Activated effector memory CD4-positive, alpha-beta T cell treated with Interleukin-2 at 50 U/mL for 16 hours (primary cell): ENCODE measurements around the gene GYG2.
"Not testable (repeated sequence)": the region's sequence is repeated elsewhere in the genome, so short reads cannot be mapped to it uniquely, and the experiment has no call there.

Experiments used
- DNase-seq: peaks from one replicate; pipeline ENCODE4 v3.0.0-alpha.2; 2020

Gene GYG2

DNA sequence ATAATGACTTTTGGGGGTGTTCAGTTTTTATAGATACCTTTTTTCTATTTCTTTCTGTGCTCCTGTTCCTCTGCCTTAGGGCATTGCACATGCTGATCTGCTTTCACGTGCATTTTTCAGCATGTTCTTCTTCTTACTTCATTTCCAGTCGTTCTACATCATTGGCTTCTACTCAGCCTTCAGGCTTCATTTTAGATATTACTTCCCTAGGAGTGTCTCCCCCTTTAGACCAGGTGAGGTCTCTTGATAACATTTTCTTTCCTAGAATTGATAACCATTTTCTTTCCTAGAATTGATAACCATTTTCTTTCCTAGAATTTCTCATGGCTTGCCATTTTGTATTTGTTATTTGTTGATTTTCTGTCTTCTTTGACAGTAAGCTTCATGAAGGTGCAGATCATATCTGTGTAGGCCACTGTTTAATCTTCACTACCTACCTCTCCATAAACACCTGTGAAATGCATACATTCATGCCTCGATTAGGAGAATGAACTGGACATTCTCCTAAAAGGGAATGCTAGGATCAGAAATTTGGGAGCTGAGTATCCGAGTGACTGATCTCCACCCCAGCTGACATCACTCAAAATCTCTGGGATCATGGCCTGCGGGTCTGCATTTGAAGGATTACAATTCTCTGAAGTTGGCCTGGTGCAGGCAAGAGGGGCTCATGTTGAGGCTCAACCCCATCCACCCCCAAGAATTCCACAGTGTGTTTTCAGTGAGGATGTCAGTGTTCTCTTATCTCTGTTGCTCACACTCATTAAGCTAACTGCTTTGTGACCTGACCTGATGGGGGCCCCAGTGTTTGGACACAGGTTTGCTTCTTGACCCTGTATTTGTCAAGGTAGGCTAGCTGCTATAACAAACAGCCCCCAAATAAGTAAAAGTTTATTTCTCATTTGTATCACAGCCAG is 45.7 kb downstream of the GYG2 start:
- DNase-seq, result no peak

DNA sequence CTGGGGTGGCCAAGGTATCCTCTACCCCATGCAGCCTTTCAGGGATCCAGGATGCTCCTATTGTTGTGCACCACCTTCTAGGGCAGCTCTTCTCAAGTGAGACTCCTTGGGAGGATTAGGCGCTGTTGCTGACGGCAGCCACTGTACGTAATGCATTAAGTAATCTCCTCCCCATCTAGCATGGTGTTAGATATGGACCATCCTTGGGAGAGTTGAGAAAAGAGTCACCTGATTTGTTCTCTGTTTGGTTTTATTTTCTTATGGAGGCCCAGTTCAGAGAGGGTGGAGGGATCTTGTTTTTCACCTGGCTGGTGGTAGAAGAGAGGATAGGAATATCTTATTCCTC is 46.4 kb downstream of the GYG2 start:
- DNase-seq, result no peak

DNA sequence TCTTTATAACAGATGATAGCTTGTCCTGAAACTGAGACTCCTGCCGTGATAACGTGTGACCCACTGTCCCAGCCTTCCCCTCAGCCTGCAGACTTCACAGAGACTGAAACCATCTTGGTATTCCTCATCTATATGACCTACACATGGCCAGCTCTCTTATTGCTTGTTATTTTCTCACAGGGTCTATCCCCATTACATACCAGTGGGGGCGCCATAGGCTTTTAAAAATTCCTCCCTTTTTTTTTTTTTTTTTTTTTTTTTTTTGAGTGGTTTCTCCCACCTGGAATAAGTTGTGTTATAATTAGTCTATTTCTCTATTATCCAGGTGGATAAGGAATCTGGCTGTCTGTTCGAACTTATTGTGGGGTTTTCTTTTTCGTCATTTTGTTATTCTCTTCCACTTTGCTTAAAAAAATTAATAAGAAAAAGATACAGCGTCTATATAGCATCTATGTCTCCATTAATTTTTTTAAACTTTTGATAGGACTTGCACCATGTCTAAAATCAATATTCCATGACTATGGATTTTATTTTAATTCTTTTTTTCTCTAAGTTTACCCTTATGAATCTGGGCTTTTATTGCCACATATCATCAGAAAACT is 47.2 kb downstream of the GYG2 start:
- no peak for DNase-seq

DNA sequence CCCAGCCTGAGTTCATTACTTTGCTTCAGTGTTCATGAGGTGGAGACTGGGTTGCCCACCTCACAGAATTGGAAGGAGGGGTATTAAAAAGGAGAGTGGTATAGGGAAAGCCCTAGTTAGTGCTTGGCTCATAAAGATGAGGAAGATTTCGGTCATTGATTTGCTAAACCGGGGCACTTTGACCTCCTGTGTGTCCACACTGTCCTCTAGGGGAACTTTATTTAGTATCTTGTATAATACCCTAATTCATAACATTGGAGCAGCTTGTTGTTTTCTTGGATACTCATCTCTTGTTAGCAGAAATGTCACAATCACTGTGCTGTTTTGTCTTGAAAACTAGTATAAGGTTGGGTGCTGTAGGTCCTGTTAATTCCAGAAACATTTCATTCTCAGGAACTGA is 49.8 kb downstream of the GYG2 start:
- DNase-seq, result no peak

DNA sequence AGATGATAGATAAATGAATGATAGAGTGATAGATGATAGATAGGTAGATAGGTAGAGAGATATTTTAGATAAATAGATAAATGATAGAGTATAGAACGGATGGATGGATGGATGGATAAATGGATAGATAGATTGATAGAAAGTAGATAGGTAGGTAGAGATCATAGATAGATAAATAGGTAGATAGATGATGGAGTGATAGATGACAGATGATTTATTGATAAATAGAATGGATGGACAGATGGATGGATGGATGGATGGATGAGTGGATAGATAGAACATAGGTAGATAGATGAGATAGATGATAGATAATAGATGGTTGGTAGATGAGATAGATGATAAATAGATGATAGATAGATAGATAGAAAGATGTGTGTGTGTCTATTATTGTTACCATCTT is 50.9 kb downstream of the GYG2 start:
- DNase-seq, result no peak

DNA sequence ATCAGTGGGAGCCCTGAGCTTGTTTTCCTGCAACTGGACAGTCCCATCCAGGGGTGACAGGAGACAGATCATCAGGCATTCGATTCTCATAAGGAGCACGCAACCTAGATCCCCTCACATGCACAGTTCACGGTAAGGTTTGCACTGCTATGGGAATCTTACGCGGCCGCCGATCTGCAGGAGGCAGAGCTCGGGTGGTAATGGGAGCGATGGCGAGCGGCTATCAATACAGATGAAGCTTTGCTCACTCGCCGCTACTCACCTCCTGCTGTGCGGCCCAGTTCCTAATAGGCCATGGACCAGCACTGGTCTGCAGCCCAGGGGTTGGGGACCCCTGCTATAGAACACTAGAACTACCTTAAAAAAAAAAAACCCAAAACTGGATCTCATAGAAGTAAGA is 55.0 kb downstream of the GYG2 start:
- DNase-seq, result no peak

DNA sequence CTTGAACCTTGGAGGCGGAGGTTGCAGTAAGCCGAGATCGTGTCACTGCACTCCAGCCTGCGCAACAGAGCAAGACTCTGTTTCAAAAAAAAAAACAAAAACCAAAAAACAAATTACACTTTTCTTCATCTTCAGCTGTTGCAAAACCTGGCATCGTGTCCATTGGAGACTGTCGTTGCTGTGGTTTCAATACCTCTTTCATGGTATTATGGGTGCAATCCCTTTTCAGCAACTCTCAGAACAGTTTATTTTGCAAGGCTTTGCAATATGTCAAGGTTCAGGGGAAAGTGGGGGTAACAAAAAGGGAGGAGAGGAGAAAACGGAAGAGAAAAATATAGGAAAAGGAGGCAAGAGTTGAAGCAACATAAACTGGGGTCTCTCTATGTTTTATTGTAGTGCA is 59.6 kb downstream of the GYG2 start:
- no peak for DNase-seq

DNA sequence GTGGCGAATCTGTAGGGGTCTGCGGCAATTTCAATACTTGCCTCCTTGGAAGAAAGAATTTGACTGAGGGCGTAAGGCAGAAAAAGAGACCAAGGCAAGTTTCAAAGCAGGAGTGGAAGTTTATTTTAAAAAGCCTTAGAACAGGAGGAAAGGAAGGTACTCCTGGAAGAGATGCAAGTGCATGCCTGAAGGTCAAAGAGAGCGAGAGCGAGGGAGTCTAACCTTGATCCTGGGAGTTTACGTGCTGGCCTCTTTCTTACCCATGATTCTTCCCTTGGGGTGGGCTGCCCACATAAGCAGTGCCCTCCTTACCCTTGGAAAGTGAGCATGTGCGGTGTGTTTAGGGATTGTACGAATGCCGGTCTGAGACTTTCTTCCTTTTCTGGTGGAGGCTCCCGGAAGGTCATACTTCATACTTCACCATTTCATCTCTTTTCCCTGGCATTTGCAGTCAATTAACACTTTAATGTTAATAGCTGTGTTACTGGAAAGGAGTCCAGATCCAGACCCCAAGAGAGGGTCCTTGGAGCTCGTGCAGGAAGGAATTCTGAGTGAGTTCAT is 60.4 kb downstream of the GYG2 start:
- no peak for DNase-seq

DNA sequence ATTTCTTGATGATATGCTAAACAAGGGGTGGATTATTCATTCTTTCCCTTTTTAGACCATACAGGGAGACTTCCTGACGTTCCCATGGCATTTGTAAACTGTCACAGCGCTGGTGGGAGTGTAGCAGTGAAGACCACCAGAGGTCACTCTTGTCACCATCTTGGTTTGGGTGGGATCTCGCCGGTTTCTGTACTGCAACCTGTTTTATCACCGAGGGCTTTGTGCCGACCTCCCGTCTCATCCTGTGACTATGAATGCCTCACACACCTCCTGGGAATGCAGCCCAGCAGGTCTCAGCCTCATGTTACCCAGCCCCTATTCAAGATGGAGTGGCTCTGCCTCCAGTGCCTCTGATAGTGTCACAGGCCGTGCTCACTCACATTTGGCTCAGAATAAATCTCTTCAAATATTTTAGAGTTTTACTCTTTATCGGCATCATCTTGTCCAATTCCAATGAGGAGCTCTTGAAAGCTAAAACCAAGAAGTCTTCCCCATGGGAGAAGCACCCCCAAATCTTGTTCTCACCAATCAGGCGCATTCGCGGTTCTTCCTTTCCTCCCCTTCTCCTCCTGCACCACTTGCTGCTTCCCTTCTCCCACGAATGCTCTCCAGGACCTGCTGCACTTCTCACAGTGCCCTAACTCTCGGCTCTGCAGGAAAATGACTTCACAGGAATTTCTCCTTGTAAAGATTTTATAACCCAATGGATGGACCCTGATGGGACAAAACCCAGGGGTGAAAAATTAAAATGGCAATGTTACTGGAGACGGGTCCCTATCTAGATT is 61.2 kb downstream of the GYG2 start:
- not testable (repeated sequence) for DNase-seq

DNA sequence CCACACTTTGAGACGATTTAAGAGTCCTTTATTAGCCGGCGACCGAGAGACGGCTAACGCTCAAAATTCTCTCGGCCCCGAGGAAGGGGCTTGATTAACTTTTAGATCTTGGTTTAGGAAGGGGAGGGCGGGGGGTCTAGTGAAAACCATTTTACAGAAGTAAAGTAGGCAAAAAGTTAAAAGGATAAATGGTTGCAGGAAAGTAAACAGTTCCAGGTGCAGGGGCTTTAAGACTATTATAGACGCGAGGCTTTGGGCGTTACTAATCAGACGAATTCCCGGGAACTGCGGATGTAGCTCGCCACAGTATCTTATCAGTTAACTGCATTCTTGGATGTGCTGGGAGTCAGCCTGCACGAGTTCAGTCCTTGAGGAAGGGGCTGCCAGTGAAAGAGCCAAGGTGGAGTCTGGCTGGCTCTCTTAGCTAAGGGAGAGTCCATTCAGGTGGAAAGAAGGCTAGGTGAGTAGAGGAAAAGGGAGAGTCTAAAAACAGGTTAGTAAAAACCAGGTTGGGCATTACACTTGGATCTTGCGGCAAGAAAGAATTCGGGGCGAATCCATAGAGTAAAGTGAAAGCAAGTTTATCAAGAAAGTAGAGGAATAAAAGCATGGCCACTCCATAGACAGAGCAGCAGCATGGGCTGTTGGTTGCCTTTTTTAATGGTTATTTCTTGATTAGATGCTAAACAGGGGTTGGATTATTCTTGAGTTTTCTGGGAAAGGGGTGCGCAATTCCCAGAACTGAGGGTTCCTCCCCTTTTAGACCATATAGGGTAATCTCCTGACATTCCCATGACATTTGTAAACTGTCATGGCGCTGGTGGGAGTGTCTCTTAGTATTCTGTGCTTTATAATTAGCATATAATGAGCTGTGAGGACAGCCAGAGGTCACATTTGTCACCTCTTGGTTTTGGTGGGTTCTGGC is 62.1 kb downstream of the GYG2 start:
- DNase-seq, result not testable (repeated sequence)

DNA sequence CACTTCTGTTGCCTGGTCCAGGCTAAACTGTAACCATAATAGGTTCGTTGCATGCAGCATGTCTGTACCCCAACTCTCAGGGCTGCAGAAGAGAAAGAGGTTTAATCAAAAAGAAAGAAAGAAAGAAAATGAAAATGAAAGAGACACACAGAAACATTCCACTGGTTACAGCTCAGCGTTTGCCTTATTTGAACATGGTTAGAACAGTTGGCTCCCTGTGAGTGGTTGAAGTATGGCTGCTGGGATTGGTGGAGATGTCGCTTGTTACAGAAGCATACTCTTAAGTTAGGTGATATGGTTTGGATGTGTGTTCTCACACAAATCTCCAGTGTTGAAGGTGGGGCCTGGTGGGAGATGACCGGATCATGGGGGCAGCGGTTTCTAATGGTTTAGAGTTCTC is 64.1 kb downstream of the GYG2 start:
- no peak for DNase-seq

DNA sequence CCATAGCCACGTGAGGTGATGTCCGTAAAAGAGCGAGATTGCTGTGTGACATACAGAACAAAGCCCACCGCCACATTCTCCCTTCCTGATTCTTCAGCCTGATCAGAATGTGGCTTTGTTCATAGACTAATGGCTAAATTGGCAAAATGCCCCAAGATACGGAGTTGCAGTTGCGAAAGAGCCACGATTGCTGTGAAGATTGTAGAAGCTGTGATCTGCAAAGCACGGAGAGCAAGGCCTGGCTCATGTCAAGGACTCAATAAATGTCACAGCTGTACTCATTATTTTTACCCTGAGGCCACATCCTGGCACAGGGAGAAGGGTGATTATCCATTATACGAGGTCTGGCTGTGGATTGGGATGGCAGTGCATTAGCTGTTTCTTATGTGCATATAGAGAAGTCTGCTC is 66.2 kb downstream of the GYG2 start:
- no peak for DNase-seq

DNA sequence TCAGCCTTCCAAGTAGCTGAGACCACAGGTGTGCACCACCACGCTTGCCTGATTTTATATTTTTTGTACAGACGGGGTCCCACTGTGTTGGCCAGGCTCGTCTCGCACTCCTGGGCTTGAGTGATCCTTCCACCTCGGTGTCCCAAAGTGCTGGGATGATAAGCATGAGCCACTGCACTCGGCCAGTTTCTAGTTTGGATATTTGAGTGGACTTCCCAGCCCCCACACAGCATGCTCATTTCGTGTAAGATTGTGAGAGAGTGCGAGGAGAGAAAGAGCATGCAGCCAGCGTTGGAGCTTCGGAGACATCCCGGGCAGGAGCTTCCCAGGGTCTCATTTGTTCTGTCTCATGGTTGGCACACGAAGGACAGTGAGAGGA is 68.6 kb downstream of the GYG2 start:
- no peak for DNase-seq

DNA sequence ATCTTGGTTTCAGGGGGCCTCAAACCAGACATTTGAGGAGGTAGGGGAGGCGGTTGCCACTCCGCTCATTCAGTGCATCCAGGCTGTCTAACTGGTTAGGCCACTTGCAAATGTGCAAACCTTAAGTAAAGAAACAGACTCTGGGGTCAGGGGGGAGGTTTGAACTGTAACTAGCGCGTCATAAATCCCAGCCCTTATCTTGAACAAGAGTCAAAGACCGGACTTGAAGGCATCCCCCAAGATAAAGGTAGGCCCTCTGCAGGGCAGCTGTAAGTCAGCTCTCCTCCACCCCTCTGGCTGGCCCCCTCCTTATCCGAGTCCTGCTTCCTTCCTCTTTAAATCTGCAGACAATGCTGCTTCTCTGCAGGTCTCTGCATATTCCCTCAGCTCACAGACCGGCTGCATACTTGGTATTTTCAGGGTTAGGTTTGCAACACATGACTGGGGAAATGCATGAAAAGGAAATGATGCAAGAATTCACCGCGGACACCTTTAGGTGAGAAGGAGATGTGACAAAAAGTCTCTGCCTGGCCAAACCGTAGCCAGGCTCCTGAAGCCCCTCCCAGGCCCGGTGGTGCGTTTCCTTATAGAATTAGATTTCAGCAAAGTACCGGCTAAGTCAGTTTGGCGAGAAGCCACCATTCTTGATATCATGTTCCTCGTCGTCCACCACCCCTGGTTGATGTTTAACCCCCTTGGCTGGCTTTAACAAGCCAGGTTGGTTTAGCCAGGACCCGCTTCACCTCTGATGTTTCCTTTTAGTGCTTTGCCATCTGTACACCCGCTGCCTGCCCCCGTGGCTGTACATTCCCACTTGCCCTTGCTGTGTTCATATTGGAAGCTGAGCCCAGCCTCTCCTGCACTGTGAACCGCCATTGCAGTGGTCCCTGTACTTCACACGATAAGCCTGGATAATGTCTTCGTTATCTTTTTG is 69.2 kb downstream of the GYG2 start:
- DNase-seq, result not testable (repeated sequence)

DNA sequence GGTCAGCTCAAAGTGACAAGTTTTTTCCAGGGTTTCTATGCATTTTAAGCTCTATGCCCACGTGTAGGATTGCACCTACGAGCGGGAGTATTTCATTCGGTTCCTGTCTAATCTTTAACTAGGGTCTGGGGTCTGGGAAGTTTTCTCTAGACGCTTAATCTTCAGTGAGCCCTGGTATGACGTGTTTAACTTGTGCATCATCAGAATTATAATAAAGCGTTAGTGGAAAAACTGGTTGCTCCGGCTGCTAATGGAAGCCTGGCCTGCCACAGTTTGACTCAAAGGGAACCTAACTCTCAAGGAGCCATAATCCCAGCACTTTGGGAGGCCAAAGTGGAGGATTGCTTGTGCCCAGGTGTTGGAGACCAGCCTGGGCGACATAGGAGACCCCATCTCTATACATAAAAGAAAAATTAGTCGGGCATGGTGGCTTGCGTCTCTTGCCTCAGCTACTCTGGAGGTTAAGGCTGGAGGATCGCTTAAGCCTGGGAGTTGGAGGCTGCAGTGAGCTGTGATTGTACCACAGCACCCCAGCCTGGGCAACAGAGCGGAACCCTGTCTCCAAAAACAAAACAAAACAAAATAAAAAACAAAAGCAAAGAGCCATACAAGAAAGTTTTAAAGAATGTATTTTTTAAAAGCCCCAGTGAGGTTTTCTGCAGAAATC is 70.2 kb downstream of the GYG2 start:
- DNase-seq, result no peak

DNA sequence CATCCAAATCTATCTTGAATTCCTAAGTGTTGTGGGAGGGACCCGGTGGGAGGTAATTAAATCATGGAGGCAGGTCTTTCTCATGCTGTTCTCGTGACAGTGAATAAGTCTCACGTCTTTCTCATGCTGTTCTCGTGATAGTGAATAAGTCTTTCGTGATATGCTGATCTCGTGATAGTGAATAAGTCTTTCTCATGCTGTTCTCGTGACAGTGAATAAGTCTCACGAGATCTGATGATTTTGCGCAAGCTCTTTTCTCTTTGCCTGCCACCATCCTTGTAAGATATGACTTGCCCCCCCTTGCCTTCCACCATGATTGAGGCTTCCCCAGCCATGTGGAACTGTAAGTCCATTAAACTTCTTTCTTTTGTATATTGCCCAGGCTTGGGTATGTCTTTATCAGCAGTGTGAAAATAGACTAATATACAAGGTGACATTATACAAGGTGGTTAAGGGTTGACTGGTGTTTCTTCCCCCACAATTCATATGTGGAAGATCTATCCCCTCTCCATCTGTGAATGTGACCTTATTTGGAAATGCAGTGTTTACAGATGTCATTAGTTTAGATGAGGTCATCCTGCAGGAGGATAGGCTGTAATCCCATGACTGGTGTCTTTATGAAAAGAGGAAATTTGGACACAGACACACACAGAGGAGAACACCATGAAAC is 72.8 kb downstream of the GYG2 start:
- DNase-seq, result no peak

DNA sequence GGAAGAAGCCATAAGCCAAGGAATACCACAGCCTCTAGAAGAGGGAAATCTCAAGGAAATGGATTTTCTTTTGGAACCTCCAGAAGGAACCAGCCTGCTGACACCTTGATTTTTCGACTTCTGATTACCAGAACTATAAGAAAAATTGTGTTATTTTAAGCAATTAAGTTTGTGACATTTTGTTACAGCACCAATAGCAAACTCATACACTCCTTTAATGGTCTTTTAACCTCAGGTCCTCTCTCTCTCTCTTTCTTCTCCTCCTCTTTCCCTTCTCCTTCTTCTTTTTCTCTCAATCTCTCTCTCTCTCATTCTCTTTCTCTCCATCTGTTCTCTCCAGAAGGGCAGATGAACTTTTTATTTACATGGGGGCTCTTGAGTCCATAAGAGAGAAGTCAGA is 74.1 kb downstream of the GYG2 start:
- no peak for DNase-seq

DNA sequence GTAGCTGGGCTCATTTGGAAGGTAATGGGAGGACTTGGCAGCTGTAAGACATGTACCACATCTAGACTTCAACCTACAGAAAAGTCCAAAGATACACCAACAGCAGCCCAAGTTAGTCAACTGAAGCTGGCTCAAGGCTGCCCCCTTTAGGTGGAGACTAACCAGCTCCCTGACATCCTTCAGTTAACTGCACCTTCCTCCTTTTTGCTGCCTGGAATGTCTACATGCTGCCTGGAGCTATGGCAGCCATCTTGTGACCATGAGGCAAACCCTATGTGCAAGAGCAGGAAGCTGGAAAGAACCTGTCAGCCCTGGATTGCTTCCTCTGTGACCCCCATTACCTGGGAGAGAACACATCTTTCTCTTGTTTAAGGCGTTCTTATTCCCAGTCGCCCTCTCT is 74.6 kb downstream of the GYG2 start:
- DNase-seq, result no peak

DNA sequence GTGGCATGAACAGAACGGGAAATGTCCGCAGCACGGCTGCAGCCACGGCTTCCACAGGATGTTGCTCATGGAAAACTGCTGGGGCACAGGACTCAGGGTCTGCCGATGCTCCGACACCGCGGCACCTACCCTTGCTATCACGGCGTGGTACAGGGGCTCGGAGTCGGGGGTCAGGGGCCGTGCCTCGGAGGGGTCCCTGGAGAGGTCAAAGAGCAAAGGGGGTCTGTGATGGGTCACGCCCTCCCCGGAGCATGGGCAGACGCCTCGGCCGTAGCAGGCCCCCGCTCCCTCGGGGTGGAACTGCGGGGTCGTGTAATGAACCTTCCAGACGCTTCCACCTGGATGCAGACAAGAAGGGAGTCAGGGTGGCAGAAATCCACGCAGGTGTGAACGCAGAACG is 78.6 kb downstream of the GYG2 start:
- DNase-seq, result no peak

DNA sequence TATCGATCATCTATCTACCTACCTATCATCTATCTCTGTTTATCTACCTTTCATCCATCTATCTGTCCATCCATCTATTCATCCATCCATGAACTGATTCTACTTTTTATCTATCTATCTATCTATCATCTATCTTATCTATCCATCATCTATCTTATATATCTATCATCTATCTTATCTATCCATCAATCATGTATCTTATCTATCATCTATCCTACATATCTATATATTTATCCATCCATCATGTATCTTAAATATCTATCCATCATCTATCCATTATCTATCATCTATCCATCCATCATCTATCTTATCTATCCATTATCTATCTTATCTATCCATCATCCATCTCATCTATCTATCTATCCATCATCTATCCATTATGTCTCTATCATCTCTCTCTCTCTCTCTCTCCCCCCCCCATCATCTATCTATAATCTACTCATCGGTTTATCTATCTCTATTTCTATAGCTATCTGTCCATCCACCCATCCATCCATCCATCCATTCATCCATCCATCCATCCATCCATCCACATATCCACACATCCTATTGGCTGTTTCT is 79.5 kb downstream of the GYG2 start:
- no peak for DNase-seq
